ENCODE measurements around the gene PIK3AP1. TPM values are rescaled to one million over a fixed set of nuclear protein-coding genes. Genes with fewer than 3 reads are reported as not detected.

Gene PIK3AP1
- total RNA-seq, 4 donors from 2014 or later: 17.5 to 64.4 (median 23.7) TPM

DNA sequence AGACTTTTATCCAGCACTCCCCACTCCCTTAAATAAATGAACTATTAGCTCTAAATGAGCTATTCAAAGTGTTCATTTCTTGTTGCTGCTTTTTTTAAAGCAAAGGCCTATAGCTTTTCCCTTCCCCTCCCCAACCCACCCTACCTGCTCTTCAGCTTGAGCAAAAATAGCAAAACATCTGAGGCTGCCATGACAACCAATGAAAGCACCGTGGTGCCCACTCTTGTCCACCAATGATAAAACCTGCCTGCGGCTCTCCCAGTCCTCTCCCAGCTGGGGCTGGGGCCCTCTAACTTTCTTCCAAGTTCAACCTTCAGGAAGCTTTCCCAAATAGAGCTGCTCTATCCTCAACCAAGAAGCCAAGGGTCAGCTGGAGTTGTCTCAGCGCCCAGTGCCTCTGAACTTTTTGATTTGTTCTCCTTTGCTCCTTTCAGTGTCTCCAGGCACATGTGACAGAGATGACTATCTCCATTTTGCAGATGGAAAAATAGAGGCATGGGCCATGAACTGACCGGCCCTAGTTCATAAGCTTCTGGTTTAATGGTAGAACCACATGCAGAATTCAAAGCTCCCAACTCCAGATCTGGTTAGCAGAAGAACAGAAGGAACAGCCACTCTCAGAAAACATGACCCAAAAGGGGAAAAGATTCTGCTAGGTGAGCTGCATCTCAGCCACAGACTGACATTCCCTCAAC lies 47.7 kb downstream of the PIK3AP1 start:
- TF ChIP-seq, protein P1, sequence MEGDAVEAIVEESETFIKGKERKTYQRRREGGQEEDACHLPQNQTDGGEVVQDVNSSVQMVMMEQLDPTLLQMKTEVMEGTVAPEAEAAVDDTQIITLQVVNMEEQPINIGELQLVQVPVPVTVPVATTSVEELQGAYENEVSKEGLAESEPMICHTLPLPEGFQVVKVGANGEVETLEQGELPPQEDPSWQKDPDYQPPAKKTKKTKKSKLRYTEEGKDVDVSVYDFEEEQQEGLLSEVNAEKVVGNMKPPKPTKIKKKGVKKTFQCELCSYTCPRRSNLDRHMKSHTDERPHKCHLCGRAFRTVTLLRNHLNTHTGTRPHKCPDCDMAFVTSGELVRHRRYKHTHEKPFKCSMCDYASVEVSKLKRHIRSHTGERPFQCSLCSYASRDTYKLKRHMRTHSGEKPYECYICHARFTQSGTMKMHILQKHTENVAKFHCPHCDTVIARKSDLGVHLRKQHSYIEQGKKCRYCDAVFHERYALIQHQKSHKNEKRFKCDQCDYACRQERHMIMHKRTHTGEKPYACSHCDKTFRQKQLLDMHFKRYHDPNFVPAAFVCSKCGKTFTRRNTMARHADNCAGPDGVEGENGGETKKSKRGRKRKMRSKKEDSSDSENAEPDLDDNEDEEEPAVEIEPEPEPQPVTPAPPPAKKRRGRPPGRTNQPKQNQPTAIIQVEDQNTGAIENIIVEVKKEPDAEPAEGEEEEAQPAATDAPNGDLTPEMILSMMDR (IDR thresholded peaks at IDR 0.05; ENCODE audit: low read depth): no peak

DNA sequence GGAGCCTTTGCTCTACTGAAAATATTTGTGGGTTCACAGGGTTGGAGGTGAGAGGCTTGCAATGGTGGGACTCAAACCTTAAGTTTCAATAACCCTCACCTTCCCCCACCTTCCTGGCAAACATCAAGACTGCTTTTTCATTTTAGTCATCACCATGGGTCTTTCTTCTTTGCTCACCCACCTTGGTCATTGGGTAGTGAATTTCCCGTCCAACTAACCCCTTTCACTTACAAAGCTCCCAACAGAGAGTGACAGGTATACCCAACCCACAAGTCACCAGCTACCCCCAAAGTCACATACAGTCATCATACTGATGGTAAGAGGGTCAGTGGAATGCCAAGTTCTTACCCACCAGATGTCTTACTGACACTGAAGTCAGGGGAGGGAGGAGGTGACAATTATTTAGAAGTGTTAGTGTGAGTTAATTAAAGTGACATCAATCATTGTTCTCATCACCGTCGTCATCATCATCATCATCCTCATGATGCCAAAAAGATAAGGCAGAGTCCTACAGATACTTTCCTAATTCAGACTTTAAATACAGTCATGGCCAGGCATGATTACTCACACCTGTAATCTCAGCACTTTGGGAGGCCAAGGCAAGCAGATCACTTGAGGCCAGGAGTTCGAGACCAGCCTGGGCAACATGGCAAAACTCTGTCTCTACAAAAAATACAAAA lies 49.0 kb downstream of the PIK3AP1 start:
- TF ChIP-seq, protein P1 (IDR thresholded peaks at IDR 0.05; ENCODE audit: low read depth): no peak

DNA sequence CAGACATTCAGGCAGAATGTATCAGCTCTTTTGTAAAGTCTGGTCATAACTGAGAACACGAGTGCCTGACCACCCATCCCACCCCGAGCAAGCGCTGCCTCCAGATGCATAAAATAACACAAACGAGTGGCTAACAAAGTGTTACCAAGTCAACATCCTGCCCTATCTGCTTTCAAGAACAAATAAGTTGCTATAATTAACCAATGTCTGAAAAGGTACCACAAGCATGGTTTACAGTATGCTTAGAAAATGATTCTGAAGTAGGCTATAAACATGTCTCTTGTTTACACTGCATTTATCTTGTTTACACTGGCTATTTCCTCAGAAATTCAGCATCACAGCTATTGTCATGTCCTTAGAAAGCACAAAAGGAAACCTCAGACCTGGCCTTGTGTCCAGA lies 49.5 kb downstream of the PIK3AP1 start:
- TF ChIP-seq, protein P1 (IDR thresholded peaks at IDR 0.05; ENCODE audit: low read depth): no peak

DNA sequence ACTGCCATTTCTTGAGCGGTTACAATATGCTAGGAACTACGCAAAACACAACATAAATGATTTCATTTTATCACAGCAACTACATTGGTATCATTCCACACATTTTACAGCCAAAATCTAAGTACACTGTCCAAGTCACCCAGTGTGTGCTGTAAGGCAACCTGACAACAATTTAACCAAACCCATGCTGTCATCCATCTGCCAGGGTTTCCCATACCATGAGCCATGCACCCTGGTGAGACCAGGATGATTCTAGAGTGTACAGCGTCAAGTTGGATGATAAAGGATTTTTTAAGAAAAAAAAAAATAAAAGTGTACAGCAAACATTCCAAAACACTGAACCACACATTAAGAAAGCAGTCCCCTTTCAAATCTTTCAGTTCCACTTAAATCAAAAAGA lies 52.9 kb downstream of the PIK3AP1 start:
- TF ChIP-seq, protein P1 (IDR thresholded peaks at IDR 0.05; ENCODE audit: low read depth): no peak

DNA sequence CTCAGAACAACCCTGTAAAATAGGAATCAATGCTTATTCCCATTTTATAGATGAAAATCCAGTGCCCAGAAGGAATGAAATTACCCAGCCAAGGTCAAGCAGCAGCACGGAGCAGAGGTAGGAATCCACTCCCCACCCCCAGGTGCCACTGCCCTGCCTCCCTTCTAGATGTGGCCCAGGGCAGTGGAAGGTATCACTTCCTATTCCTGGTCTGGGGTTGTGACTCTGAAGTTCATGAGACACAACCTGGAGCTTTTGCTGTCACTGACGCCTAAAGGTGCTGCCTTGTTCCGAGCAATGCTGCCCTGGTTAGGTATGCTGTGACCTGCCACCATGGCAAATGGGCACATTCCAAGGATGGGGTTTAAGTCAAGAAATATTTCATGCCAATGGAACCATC lies 53.6 kb downstream of the PIK3AP1 start:
- TF ChIP-seq, protein P1 (IDR thresholded peaks at IDR 0.05; ENCODE audit: low read depth): no peak

DNA sequence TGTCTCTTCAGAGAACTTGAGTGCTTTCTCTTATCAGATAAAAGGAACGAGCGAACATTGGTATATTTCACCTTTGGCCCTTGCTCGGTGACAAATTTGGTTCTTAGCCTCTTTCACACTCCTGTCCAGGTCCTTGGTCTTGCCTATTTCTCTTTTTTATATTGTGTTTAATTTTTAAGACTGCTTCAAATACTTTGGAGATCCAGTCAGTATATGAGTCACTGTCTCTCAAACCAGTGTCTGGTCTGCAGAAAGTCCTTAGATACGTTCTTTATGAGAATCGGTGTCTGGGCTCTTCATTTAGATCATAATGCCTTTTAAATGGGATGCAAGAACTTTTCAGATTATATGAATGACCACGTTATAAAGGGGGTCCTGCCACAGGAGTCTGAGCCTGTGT lies 55.0 kb downstream of the PIK3AP1 start:
- TF ChIP-seq, protein P1 (IDR thresholded peaks at IDR 0.05; ENCODE audit: low read depth): no peak

DNA sequence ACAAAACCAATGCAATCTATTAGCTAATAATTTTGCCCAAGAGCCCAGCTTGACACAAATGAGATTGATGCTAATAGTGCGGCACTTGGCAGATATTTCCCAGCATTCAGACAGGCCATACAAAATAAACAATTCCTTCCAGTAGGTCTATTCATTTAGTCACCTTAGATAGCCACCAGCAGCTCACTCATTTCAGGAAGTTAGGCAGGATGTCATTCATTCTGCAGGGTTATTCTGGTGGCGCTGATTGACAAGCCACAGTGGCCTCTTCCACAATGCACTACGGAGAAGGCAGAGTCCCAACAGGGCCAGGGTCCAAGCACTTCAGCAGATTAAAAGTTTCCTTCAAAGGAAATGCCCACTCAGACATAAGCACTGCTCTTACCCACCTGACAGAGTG lies 55.8 kb downstream of the PIK3AP1 start:
- TF ChIP-seq, protein P1 (IDR thresholded peaks at IDR 0.05; ENCODE audit: low read depth): no peak
